HG02973 (cell line): Measurements from ENCODE around the gene AKT1S1.

ENCODE experiments used
- ATAC-seq: cut with Tn5 transposase; IDR thresholded peaks from one replicate; pipeline ENCODE4 v1.9.1; 2021; ENCODE audit warnings: moderate library complexity; ENCODE audit not compliant: unreplicated experiment

Gene AKT1S1

DNA sequence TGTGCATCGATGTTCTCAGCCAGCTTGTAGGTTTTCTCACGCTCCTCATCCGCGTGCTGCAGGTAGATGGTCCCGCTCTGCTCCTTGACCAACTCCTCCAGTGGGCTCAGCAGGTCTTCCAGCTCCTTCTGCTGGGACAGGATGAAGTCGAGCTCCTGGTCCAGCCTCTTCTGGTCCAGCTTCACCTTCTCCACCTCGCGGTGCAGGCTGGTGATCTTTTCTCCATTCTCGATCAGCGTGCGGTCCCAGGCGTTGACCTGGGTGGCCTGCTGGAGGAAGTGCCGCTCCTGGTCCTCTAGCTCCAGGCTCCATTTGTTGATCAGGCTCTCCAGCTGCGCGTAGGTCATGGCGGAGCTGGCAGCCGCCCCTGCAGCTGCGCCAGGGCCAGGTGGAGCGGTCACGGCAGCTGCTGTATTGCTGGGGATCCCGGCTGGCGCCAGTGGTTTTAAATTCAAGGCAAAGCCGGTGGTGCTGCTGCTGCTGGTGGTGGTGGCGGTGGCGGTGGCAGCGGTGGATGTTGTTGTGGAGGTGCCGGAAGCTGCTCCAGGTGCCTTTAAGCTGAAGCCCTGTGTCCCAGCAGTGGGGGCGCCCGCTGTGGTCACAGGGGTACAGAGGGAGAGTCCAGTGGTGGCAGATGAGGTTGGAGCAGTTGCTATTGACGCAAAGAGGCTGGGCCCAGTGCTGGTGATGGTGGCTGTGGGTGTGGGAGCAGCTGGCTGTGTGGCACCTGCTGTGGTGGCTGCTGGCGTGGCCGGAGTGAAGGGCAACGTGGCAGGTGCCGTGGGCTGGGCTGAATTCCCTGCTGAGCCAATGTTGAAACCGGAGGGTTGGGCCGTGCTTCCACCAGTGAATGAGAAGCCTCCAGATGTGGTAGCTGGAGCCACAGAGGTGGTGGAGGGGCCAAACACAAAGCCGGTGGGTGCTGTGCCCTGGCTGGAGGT lies 31.6 kb upstream of the AKT1S1 start:
- ATAC-seq, result no peak

DNA sequence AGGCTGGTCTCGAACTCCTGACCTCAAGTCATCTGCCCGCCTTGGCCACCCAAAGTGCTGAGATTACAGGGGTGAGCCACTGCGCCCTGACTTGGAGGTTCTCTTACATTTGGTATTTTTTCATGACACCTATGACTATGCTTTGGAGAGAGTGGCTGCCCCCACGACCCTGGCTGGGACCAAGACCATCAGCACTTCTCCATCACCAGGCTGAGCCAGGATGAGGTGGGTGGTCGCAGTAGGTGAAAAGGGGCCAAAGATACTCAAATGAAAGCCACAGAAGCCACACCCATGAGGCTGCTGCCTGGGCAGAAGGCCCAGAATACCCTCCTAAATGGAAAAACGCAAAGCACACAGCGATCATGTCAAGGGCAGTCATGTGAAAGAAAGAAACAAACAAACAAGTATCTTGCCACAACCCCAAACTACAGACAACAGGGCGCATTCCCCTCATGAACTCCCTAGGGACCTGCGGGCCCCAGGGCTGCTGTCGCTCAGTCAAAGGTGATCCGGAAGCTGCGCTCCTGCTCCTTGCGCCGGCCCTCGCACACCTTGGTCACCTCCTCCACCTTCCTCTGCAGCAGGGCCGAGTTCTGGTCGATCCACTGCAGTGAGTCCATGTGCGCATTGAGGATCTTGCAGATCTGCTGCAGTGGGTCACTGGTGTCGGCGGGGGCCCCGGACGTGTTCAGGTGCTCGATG lies 30.7 kb upstream of the AKT1S1 start:
- ATAC-seq, result no peak

DNA sequence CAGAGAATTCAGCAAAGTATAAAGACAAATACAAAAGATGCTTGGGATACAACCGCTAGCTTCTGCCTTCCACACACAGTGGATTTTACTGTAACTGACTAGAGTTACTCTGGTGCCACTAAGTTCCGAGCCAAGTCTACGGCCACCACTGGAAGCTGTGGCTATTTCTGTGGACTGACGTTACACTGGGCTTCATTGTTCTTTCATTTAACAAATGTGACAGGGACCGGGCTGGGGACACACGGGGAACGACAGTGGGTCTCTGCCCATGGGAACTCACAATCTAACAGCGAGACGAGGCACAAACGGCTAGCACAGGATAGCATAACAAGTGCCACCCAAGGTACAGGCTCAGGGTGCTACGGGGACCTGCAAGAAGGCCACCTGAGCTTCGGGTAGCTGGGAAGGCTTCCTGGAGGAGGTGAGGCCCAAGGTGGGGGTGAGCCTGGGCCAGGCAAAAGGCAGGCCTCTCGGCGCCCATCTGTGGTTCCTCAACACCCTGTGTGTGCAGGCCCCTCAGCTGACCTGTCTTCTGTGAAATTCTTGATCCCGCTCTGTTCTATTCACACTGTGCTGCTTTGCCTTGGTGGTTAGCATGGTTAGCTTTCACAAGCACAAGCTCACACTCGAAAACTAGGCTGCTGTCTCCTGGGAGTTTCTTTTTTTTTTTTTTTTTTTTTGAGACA lies 29.9 kb upstream of the AKT1S1 start:
- ATAC-seq, result no peak

DNA sequence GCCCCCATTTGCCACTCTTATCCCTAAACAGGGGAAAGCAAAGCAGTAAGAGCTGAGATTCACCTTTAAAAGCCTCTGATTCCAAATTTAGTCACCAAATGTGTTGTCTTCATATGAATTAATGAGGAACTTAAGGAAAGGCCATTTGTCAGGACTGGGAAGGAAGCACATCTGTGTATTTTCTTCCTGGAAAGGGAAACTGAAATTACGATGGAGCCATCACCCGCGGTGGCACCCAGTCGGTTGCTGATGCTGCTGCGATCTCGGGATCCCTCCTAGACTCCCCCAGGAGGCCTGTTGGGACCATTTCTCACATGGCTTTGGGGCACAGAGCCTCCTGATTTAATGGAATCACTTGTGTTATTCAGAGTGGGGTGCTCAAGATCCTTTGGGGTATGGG lies 27.0 kb upstream of the AKT1S1 start:
- no peak for ATAC-seq

DNA sequence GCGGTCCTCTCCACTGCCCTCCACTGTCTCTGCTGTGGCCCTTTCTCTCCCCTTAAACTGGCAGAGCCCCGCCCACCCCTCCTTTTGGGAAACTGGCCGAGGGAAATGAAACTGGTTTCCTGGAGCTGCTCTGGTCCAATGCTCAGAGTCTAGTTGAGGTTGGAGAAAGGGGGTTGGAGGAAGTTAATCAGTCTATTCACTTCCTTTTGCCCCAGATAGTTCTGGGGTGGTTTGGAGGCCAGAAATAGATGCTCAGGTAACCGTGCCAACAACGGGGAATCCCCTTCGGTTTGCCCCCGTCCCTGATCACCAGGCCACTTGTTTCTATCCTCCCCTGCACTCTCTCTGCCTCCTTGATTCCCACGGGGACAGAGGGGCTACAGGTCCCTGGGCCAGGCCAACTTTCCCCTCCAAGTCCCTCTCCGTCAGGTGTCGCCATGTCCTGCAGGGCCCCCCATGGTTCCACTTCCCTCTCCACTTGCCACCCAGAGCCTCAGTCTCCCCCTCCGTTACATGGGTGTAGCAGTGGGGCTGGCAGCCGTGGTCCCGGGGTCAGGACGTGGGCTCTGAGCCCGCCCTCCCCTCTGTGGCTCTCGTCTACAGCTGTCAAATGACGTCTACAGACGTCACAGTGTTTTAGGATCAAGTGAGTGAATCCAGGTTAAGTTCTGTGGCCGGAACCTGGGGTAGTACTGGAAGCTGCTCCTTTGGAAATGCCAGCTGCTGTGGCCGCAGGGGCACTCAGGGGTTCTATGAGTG lies 19.9 kb upstream of the AKT1S1 start, which contains the start of gene IL4I1:
Gene IL4I1, minus strand, starts transcription at position 25 of the 759 bp plus-strand sequence. CDS start 727 bp downstream, outside the sequence.
- ATAC-seq, result peak; percentile 35

DNA sequence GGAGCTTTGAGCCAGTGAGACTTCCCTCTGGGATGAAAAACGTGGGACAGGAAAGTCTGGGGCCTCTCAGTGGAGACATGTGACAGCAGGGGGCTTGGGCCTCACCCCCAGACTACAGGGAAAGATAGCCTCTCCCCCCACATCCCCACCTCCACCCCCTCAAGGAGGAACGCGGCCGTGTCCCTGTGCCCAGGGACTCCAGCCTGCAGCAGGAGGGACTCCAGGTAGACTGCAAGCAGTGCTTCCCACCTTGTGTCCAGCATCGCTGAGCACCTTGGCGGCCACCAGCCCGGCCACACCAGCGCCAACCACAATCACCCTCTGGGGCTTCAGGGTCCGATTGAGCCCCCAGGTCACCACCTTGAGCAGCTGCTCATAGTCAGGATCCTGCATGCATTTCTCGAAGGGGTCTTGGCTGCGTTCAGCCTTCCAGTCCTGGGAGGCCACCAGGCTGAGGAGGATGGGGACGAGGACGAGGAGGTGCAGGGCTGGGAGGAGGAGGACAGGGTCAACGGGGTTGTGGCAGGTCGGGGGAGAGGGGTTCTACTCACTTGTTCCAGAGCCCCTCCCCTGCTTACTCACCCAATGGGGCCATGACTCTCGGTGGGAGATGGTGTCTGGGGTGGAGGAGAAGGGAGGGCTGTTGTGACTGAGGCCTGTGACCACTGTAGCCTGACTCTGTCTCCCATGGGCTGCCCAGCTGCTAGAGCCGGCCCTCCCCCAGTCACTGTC lies 18.6 kb upstream of the AKT1S1 start:
- no peak for ATAC-seq

DNA sequence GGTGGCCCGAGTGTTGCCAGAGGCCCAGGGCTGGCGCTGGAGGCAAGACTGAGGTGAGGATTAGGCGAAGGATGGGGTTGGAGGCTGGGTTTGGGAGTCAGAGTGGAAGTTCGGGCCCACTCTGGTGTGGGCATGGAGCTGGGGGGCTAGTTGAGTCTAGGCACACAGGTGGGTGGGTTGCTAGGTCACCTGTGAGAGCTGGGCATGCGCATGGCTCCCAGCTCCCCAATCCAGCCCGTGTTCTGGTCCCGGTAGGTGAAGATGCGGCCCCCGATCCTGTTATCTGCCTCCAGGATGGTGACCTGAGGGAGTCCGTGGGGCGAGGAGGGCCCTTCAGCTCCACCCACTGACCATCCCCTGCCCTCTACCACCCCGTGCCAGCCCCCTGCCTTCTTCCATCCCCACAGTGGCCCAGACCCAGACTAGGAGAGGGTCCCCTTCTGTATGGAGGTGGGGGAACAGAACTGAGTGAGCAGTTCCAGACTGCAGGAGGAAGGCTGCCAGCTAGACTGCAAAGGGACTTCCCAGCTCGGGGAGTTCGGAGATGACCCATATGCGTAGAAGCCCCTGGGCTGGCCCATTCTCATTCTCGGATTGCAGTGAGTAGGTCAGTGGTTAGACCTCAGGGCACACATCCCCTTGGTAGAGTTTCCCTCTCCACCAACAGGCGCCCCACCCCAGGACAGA lies 17.9 kb upstream of the AKT1S1 start:
- ATAC-seq, result no peak

DNA sequence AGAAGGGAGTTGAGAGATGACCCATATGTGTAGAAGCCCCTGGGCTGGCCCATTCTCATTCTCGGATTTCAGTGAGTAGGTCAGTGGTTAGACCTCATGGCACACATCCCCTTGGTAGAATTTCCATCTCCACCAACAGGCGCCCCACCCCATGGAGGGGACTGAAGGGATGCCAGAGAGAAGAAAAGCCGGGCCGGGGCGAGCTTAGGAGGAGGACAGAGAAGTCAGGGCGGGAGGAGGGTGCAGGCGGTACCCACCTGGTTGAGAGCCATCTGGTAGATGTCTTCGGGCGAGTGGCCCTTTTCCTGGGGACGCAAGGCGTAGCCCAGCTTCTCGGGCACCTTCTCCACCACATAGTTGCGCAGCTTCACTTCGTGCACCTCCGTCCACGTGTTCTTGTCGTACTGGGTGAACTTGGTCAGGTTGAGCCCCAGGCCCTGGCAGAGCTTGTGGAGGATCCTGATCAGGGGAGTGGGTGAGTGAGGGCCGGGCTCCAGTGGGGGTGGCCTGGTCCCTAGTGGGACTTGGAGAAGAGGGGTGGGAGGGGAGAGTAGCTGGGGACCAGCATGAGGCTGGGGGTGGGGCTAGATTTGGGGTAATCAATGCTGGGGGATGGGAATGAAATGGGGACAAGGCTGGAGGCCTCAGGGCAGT lies 17.0 kb upstream of the AKT1S1 start:
- ATAC-seq, result no peak

DNA sequence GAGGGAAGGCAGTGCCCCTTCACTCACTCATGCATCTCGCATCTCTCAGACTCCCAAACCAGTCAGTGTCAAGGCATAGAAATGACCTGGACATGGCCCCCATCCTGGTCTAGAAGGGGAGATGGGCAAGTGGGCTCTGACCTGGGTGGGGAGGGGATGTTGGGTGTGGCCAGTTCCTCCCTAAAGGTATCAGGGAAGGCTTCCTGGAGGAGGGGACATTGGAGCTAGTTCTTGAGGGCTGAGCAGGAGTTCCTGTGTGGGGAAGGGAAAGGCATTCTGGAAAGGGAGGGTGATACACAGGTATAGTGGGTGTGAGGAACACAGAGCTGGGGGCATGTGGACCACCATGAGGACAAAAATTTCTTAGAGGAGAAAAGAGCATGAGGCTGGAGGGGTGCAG lies 15.6 kb upstream of the AKT1S1 start:
- ATAC-seq, result no peak

DNA sequence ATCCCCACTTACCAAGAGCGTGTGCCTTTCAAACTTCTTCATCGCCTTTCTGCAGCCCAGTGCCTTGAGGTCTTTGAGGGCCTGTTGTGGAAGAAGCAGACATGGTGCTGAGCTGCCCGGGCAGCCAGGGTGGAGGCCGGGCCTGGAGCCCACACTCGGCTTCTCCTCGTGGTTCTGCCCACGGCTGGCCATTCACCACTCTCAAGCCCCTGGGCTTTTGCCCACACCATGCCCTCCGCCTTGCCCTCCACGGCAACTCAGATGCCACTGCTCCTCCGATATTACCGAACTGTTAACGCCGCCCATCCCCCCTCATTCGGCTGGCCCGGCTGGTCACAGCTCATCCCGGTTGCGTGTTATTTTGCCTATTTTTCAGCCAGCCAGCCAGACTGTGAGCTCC lies 14.2 kb upstream of the AKT1S1 start:
- no peak for ATAC-seq

DNA sequence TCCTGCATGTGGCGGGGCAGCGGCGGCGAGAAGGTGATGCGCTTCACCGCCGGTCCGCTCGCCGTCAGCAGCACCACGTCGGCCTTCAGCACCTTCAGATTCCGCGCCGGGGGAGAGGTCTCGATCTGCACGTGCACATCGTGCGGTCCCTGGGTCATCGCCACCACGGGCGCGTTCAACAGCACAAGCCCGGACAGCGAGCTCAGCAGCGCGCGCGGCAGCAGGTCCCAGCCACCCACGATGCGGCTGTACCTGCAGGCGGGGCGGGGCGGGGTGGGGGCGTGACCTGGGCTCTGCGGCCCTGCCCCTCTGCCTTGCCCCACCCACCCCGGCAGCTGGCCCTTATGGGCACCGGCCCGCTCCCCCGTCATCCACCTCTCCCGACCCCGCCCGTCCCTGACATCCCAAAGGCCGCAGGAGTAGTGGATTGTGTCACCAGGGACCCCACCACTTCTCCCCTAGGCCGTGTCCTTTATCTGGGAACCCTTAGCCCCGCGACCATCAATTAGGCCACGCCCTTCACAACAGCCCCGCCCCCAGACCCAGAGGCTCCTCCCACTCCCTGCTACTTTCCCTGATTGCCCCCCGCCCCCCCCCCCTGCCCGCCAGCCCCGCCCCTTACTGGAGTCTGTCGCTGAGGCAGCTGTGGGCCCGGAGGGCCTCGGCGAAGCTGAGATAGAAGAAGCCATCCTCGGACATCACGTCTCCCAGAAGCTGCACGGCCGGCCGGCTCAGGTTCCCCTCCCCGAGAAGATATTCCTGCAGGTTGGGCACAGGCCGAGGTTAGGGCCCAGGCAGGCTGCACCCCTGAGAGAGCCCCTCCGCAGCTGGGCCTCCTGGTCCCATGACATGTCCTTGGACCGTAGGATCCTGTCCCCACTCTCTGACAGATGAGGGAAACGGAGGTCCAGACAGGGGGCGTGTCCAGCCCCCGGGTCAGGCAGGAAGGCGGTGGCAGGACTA lies 13.5 kb upstream of the AKT1S1 start:
- no peak for ATAC-seq

DNA sequence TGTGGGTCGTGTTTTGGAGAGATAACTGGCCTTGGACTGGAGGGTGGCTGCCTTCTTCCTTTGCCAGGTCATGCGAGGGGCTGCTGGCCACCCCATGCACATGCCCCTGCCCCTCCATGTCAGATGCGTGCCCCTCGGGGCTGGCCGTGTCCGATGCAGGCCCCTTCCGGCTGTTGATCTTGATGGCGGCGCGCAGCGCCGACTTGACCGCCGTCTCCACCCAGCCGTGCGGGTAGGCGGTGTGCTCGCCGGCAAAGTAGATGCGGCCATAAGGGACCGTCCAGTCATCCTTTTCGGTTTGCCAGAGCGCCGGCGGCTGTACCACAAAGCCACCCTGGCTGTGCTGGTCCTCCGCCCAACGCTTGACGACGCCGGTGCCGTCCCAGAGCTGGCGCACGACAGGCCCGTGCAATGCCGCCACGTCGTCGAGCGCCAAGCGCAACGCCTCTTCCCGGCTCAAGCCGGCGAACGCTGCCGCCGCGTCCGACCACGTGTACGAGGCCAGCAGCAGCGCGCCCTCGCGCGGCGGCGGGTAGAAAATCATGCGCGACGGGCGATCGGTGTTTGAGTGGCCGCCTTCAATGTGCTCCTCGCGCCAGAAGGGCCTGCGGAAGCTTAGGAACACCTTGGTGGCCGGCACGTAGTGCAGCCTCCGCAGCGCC lies 12.7 kb upstream of the AKT1S1 start:
- ATAC-seq, result no peak

DNA sequence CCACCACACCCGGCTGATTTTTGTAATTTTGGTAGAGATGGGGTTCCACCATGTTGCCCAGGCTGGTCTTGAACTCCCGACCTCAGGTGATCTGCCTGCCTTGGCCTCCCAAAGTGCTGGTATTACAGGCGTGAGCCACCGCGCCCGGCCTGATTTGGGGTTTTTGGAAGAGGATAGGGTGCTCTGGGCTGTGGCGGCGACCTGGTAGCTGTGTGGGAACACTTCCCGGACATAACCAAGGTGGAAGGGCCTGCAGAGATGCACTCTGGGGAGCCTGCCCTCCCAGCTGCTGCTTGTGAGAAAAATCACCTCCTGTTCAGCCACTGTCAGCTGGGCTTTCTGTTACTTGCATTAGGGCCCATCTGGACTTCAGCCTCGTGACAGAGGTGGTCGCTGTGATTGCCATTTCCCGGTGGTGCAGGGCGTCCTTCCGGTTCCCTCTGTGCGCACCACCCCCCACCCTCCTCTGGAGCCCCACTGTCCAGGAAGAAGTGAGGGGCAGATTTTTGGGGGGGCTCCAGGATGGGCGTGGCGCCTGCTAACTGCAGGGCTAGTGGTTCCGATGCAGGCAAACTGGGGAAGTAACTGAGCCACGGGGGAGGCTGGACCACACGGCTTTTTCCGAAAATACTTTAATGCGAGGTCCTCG lies 12.0 kb upstream of the AKT1S1 start:
- ATAC-seq, result no peak

DNA sequence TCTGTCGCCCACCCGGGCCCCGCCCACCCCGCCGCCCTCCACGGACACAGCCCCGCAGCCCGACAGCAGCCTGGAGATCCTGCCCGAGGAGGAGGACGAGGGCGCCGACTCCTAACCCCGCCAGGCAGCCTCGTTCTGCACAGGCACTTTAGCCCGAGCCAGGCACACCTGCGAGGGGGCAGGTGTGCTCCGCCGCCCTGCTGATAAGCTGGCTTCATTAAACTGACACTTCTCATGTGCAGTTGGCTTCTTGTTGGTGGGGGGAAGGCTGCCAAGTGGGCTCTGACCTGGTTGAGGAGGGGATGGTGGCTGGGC lies 11.3 kb upstream of the AKT1S1 start:
- ATAC-seq, result no peak

DNA sequence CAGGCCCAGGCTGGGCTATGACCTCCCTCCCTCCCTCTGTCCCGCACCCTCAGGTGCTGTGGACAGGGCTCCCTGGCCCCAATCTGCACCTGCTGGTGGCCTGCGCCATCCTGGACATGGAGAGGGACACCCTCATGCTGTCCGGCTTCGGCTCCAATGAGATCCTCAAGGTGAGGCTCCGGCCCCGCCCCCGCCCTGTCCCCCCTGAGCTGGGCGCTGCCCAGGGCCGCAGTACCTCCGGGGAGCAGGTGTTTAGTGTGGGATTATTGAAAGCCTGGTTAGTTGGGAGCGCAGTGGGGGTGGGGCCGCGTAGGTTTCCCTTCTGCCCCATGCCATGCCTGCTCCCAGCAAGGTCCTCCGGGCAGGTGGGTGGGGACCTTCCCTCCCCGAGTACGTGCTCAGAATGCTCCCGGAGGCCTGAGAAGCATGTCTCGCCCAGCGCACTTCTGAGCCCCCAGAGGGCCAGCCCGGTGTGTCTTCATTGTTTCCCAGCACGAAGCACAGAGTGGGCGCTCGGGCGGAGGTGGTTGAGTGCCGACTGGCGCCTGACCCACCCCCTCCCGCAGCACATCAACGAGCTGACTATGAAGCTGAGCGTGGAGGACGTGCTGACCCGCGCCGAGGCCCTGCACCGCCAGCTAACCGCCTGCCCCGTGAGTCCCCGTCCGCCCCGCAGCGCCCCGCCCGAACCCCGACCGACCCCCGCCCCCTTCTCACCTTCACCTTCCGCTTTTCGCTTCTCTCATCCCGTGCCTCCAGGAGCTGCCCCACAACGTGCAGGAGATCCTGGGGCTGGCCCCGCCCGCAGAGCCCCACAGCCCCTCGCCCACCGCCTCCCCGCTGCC lies 10.7 kb upstream of the AKT1S1 start:
- no peak for ATAC-seq

DNA sequence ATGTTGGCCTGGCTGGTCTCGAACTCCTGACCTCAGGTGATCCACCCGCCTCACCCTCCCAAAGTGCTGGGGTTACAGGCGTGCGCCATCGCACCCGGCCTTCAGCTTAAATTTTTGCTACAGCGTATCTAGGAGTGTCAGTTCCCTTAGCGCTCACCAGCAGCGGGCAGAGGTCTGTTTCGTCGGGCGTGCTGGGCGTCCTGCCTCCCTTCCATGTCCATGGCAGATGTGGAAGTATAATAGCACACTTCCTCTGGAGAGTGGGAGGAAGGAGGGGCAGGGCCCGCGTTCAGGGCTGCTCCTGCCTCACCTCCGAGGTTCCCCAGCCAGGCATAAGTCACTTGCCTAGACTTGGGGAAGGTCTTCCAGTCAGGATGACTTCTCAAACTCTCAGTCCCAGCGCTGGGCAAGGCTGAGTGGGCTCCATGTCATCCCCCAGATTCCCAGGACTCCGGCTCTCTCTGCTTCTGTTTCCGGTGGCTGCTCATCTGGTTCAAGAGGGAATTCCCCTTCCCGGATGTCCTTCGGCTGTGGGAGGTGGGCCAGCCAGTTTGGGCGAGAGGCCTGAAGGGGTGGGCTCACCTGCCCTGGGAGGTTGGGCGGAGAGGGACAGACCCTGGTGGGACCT lies 10.0 kb upstream of the AKT1S1 start:
- ATAC-seq, result no peak
